HEK293 (cell line): ENCODE data around the gene GNB3.
"Not testable (repeated sequence)": the region's sequence is repeated elsewhere in the genome, so short reads cannot be mapped to it uniquely, and the experiment has no call there.

Source experiments
- CTCF ChIA-PET: fragments of 350-600 bp; formaldehyde crosslinking; extraction: SDS; loops from one replicate; lab custom pipeline; 2021; ENCODE audit warnings: antibody characterized with exemption; lab: Yijun Ruan, JAX
- POLR2A ChIA-PET: fragments of 300-600 bp; formaldehyde crosslinking; extraction: SDS; loops from one replicate; lab custom pipeline; 2020; ENCODE audit warnings: antibody characterized with exemption, inconsistent platforms; lab: Yijun Ruan, JAX
- H3K27ac ChIP-seq: fragments of 200-500 bp; sonication (Bioruptor generic); 2 replicates; pipeline ENCODE4 v1.5.1; 2014; ENCODE audit warnings: low read depth, low read length, control low read depth, inconsistent platforms; ENCODE audit errors: extremely low read depth
- H3K36me3 ChIP-seq, 2 experiments: fragments of 200-500 bp in 1 of 2; sonication (Bioruptor generic) in 1 of 2; 1 replicate in 1 of 2; 2 replicates in 1 of 2; pipeline ENCODE4 v1.5.1; 2014 to 2017; ENCODE audit warnings: inconsistent platforms in 2 of 2, low read length in 2 of 2; ENCODE audit not compliant: control insufficient read depth in 2 of 2, insufficient read depth in 1 of 2
- H3K4me1 ChIP-seq: fragments of 200-500 bp; sonication (Bioruptor generic); 2 replicates; pipeline ENCODE4 v1.5.1; 2014; ENCODE audit warnings: mild to moderate bottlenecking, low read length, inconsistent platforms; ENCODE audit not compliant: control insufficient read depth, insufficient read depth
- H3K4me3 ChIP-seq: 2 replicates; pipeline ENCODE4 v1.5.1; 2011; ENCODE audit warnings: low read depth, mild to moderate bottlenecking, control low read depth, low read length, moderate library complexity
- H3K9me3 ChIP-seq: fragments of 200-500 bp; sonication (Bioruptor generic); 2 replicates; pipeline ENCODE4 v1.5.1; 2014; ENCODE audit warnings: low read depth, low read length, inconsistent platforms; ENCODE audit not compliant: control insufficient read depth, insufficient read depth
- IKZF3 ChIP-seq: fragments of 450-650 bp; IDR thresholded peaks from 2 replicates; pipeline ENCODE4 v1.5.0; 2018; ENCODE audit warnings: missing biosample characterization, mild to moderate bottlenecking, missing genetic modification characterization, moderate library complexity
- KLF17 ChIP-seq: fragments of 450-650 bp; formaldehyde crosslinking; IDR thresholded peaks from 2 replicates; pipeline ENCODE4 v1.5.1; 2016; ENCODE audit warnings: missing biosample characterization, missing genetic modification characterization
- SP2 ChIP-seq: fragments of 450-650 bp; formaldehyde crosslinking; IDR thresholded peaks from 2 replicates; pipeline ENCODE4 v1.5.1; 2016; ENCODE audit warnings: missing biosample characterization, missing genetic modification characterization
- ZBTB11 ChIP-seq: fragments of 450-650 bp; formaldehyde crosslinking; conservative IDR thresholded peaks from 2 replicates; pipeline ENCODE4 v1.5.1; 2016; ENCODE audit warnings: low read depth, missing biosample characterization, missing genetic modification characterization
- ZNF121 ChIP-seq: fragments of 450-650 bp; formaldehyde crosslinking; IDR thresholded peaks from 2 replicates; pipeline ENCODE4 v1.5.1; 2016; ENCODE audit warnings: missing biosample characterization, missing genetic modification characterization
- ZNF221 ChIP-seq: fragments of 450-650 bp; formaldehyde crosslinking; IDR thresholded peaks from 2 replicates; pipeline ENCODE4 v1.5.1; 2017; ENCODE audit warnings: missing biosample characterization, missing genetic modification characterization, borderline replicate concordance
- ZNF23 ChIP-seq: fragments of 450-650 bp; formaldehyde crosslinking; IDR thresholded peaks from 2 replicates; pipeline ENCODE4 v1.5.1; 2016; ENCODE audit warnings: missing biosample characterization, missing genetic modification characterization, borderline replicate concordance
- ZNF292 ChIP-seq: fragments of 450-650 bp; formaldehyde crosslinking; IDR thresholded peaks from 2 replicates; pipeline ENCODE4 v1.5.1; 2016; ENCODE audit warnings: low read depth, missing biosample characterization, missing genetic modification characterization, borderline replicate concordance
- ZNF473 ChIP-seq: fragments of 450-650 bp; formaldehyde crosslinking; IDR thresholded peaks from 2 replicates; pipeline ENCODE4 v1.5.1; 2017; ENCODE audit warnings: missing biosample characterization, missing genetic modification characterization
- ZNF600 ChIP-seq: fragments of 450-650 bp; formaldehyde crosslinking; IDR thresholded peaks from 2 replicates; pipeline ENCODE4 v1.5.1; 2016; ENCODE audit warnings: missing biosample characterization, missing genetic modification characterization
- ZNF654 ChIP-seq: fragments of 450-650 bp; formaldehyde crosslinking; IDR thresholded peaks from 2 replicates; pipeline ENCODE4 v1.5.1; 2016; ENCODE audit warnings: low read depth, missing biosample characterization, missing genetic modification characterization
- TF ChIP-seq, protein P1 (sequence below): fragments of 450-650 bp; formaldehyde crosslinking; IDR thresholded peaks from 2 replicates; pipeline ENCODE4 v1.5.1; 2016; ENCODE audit warnings: missing biosample characterization, missing genetic modification characterization
- TF ChIP-seq, protein P2 (sequence below): fragments of 450-650 bp; formaldehyde crosslinking; IDR thresholded peaks from 2 replicates; pipeline ENCODE4 v1.5.1; 2017; ENCODE audit warnings: missing biosample characterization, missing genetic modification characterization

GNB3 gene

GRCh38 chr12:6890789-6891645, 50.3 kb downstream of the GNB3 start (continued):
- TF ChIP-seq, protein P1, sequence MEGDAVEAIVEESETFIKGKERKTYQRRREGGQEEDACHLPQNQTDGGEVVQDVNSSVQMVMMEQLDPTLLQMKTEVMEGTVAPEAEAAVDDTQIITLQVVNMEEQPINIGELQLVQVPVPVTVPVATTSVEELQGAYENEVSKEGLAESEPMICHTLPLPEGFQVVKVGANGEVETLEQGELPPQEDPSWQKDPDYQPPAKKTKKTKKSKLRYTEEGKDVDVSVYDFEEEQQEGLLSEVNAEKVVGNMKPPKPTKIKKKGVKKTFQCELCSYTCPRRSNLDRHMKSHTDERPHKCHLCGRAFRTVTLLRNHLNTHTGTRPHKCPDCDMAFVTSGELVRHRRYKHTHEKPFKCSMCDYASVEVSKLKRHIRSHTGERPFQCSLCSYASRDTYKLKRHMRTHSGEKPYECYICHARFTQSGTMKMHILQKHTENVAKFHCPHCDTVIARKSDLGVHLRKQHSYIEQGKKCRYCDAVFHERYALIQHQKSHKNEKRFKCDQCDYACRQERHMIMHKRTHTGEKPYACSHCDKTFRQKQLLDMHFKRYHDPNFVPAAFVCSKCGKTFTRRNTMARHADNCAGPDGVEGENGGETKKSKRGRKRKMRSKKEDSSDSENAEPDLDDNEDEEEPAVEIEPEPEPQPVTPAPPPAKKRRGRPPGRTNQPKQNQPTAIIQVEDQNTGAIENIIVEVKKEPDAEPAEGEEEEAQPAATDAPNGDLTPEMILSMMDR (tag by site-specific recombination) = peak; percentile 86
- TF ChIP-seq ZNF600 (0 out of 2 replicates have a peak, but pooled peaks have one; percentile 62), ZNF654 (tag by site-specific recombination) (peak; percentile 9; the same call in 1 of the 2 replicates), ZBTB11 (tag by site-specific recombination) (peak; percentile 63), ZNF221 (tag by site-specific recombination) (no peak), SP2 (tag by site-specific recombination) (peak; percentile 96), IKZF3 (tag by site-specific recombination) (peak; percentile 58; the same call in 1 of the 2 replicates), KLF17 (peak; percentile 71)

- POLR2A ChIA-PET = interaction anchor here (0.6 to 2.8 kb wide), 21 partner anchors 10 to 282 kb away, joined by 3 to 56 read pairs (median 6); partner anchors contain the start of genes C12orf57, CDCA3, ENO2 and LRRC23
- Histone ChIP-seq H3K4me1 (no peaks in the 10 kb centered on the region), H3K36me3 (no peaks in the 10 kb centered on the region), H3K4me3 (peak overlapping the region; percentile 30; the same call in 1 of the 2 replicates), H3K9me3 (no peaks in the 10 kb centered on the region), H3K27ac (peak overlapping the region; percentile 61)
- TF ChIP-seq ZNF292 (no peak), SP2 (tag by site-specific recombination) (no peak), ZNF23 (no peak), ZNF473 (no peak)
- TF ChIP-seq, protein P2, sequence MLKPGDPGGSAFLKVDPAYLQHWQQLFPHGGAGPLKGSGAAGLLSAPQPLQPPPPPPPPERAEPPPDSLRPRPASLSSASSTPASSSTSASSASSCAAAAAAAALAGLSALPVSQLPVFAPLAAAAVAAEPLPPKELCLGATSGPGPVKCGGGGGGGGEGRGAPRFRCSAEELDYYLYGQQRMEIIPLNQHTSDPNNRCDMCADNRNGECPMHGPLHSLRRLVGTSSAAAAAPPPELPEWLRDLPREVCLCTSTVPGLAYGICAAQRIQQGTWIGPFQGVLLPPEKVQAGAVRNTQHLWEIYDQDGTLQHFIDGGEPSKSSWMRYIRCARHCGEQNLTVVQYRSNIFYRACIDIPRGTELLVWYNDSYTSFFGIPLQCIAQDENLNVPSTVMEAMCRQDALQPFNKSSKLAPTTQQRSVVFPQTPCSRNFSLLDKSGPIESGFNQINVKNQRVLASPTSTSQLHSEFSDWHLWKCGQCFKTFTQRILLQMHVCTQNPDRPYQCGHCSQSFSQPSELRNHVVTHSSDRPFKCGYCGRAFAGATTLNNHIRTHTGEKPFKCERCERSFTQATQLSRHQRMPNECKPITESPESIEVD (tag by site-specific recombination) = no peak
- CTCF ChIA-PET = interaction anchor here (0.6 to 2.4 kb wide), 23 partner anchors 10 to 202 kb away, joined by 3 to 35 read pairs (median 5); partner anchors contain the start of genes C12orf57, RNU7-1 and SPSB2
These were observed 50.9 kb downstream of the GNB3 start for GRCh38 chr12:6891646-6892001.

DNA sequence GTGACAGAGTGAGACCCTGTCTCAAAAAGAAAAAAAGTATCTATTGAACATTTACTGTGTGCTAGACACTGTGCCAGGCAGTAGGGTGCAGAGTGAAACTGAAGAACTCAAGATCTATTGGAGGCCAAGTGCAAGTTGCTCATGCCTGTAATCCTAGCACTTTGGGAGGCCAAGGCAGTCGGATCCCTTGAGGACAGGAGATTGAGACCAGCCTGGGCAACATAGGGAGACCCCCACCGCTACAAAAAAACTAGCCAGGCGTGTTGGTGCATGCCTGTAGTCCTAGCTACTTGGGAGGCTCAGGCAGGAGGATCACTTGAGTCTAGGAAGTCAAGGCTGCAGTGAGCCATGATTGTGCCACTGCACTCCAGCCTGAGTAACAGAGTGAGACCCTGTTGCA, 52.0 kb downstream of the GNB3 start:
- peak; percentile 46; the same call in 1 of the 2 replicates for TF ChIP-seq ZNF121 (tag by site-specific recombination)
- POLR2A ChIA-PET = interaction anchor here (0.7 to 2.8 kb wide), 3 partner anchors 20 to 278 kb away, joined by 5 to 56 read pairs (median 18); partner anchors contain the start of genes SPSB2 and TPI1
- not testable (repeated sequence) for H3K36me3 ChIP-seq, H3K27ac ChIP-seq, H3K4me3 ChIP-seq, H3K9me3 ChIP-seq, H3K4me1 ChIP-seq
- CTCF ChIA-PET = interaction anchor here (1.0 to 2.4 kb wide), 6 partner anchors 17 to 217 kb away, joined by 3 to 35 read pairs (median 8); partner anchors contain the start of genes C12orf57, C1RL, RNU7-1 and SPSB2
